ENCODE measurements around the gene DDX31.

Gene DDX31

DNA sequence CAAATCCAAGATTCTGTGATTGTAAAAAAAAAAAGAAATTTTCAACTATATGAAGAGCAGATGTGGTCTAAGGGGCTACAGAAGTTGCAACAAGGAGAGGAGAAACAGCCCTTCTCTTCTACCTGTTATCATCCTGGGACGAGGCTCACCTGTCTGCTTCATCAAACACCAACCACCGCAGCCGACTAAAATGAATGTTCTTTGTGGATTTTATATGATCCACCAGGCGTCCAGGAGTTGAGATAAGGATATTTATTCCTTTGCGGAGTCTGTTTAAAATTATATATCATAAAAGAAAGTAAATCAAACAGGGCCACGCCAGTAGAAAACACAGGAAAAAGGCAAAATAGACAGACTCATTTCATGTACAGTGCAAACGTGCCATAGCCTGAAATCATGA, 21.5 kb downstream of the DDX31 start:
- H3K27me3 ChIP-seq, result no peaks in the 10 kb centered on the region
- no peak for TF ChIP-seq CTCF (IDR thresholded peaks at IDR 0.05)
- H3K4me3 ChIP-seq (ENCODE audit: low read depth in 1 of 2, low read length in 1 of 2), result no peak overlapping the region
- H3K9me3 ChIP-seq, result no peaks in the 10 kb centered on the region
- H3K27ac ChIP-seq, result no peak overlapping the region
- peaks cover 6% of the 10 kb centered on the region for H3K36me3 ChIP-seq
- no peaks in the 10 kb centered on the region for H3K4me1 ChIP-seq (ENCODE audit: control insufficient read depth in 1 of 2, insufficient read depth in 1 of 2, low read depth in 1 of 2, low read length in 1 of 2)

DNA sequence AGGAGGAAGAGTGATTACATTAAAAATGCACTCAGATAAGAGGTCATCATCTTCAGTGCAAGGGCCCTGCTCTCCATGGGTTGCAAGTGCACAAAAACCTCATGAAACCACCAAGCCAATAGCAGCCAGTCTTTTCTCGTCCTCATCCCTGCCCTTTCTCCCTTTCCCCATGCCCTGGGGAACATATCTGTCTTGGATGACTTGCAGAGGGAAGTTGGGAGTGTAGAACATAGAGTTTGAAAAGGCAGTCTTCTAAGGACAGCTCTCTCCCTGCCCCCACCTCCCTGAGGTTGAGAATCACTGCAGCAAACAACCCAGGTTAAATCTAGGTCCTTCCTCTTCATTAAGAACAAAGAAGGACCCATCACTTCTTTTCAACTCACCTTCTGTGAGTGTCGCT, 22.0 kb downstream of the DDX31 start:
- Histone ChIP-seq H3K36me3 (peaks cover 6% of the 10 kb centered on the region), H3K4me1 (ENCODE audit: control insufficient read depth in 1 of 2, insufficient read depth in 1 of 2, low read depth in 1 of 2, low read length in 1 of 2) (no peaks in the 10 kb centered on the region), H3K27me3 (no peaks in the 10 kb centered on the region), H3K9me3 (no peaks in the 10 kb centered on the region), H3K4me3 (ENCODE audit: low read depth in 1 of 2, low read length in 1 of 2) (no peak overlapping the region), H3K27ac (no peak overlapping the region)
- TF ChIP-seq CTCF (IDR thresholded peaks at IDR 0.05), result no peak

DNA sequence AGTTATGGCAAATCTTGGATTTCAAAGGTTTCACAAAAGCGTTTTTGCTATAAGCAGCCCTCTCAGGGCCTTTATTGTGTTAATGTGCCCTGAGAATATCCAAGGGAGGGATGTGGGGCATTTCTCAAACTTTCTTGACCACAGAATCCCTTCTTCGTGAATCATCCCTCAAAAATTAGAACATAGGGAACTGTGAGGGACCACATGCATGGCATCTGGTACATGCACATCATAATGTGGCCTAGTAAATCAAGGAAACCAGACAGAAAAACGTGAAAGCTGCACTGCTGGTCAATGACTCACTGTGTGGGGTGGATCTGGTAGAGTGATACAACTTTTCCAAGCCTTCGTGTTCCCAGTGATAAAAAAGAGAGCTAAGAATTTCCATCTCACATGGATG, 22.4 kb downstream of the DDX31 start:
- no peak overlapping the region for H3K27ac ChIP-seq
- no peak overlapping the region for H3K4me3 ChIP-seq (ENCODE audit: low read depth in 1 of 2, low read length in 1 of 2)
- peaks cover 6% of the 10 kb centered on the region for H3K36me3 ChIP-seq
- no peaks in the 10 kb centered on the region for H3K9me3 ChIP-seq
- no peaks in the 10 kb centered on the region for H3K4me1 ChIP-seq (ENCODE audit: control insufficient read depth in 1 of 2, insufficient read depth in 1 of 2, low read depth in 1 of 2, low read length in 1 of 2)
- H3K27me3 ChIP-seq, result no peaks in the 10 kb centered on the region
- TF ChIP-seq CTCF (IDR thresholded peaks at IDR 0.05), result no peak

DNA sequence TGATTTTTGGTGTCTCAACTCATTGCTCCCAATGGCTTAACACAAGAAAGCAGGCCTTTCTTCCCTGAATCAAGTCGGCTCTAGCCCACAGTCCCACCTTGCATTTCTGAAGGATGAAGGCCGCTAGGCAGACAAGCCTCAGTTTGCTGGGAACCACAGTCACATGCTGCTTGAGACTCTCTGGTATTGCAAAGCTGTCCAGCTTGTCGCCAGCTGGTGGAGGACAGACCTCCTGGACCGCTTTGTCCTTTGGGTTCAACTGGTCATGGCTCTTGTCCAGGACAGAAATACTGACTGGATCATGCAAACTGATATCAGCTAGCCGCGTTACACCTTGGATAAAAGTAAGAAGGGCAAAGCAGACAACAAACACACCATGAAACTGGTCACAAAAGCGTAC, 23.1 kb downstream of the DDX31 start:
- Histone ChIP-seq H3K27ac (no peak overlapping the region), H3K36me3 (peaks cover 6% of the 10 kb centered on the region), H3K4me3 (ENCODE audit: low read depth in 1 of 2, low read length in 1 of 2) (no peak overlapping the region), H3K4me1 (ENCODE audit: control insufficient read depth in 1 of 2, insufficient read depth in 1 of 2, low read depth in 1 of 2, low read length in 1 of 2) (no peaks in the 10 kb centered on the region), H3K9me3 (no peaks in the 10 kb centered on the region), H3K27me3 (no peaks in the 10 kb centered on the region)
- no peak for TF ChIP-seq CTCF (IDR thresholded peaks at IDR 0.05)

DNA sequence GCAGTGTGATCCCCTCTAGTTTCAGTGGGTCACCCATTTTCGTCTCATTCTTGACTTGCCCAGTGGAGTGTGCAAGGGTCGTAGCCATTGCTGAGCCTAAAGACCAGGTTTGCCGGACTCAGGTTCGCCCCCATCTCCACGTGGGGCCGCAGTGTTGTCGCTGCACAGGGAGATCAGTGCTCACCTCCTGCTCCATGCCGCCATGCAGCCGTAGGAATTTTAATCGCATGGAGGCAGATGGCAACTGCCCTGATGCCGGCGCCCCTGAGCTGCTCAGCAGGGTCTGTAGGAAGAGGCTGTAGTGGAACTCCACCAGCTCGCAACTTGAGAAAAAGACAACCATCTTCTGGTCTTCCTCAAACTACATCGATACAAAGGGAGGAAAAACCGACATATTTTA, 24.1 kb downstream of the DDX31 start:
- Histone ChIP-seq H3K36me3 (peaks cover 6% of the 10 kb centered on the region), H3K9me3 (no peaks in the 10 kb centered on the region), H3K27me3 (no peaks in the 10 kb centered on the region), H3K4me1 (ENCODE audit: control insufficient read depth in 1 of 2, insufficient read depth in 1 of 2, low read depth in 1 of 2, low read length in 1 of 2) (no peaks in the 10 kb centered on the region), H3K4me3 (ENCODE audit: low read depth in 1 of 2, low read length in 1 of 2) (no peak overlapping the region), H3K27ac (no peak overlapping the region)
- no peak for TF ChIP-seq CTCF (IDR thresholded peaks at IDR 0.05)

- H3K4me3 ChIP-seq (ENCODE audit: low read depth in 1 of 2, low read length in 1 of 2), result no peak overlapping the region
- H3K4me1 ChIP-seq (ENCODE audit: control insufficient read depth in 1 of 2, insufficient read depth in 1 of 2, low read depth in 1 of 2, low read length in 1 of 2), result no peaks in the 10 kb centered on the region
- peaks cover 6% of the 10 kb centered on the region for H3K36me3 ChIP-seq
- H3K9me3 ChIP-seq, result no peaks in the 10 kb centered on the region
- no peak overlapping the region for H3K27ac ChIP-seq
- TF ChIP-seq CTCF (IDR thresholded peaks at IDR 0.05), result no peak
- H3K27me3 ChIP-seq, result no peaks in the 10 kb centered on the region
Observed at GRCh38 chr9:132645306-132645705, 24.5 kb downstream of the DDX31 start.

All from neutrophil (primary cell).